GM19025 (cell line): ENCODE data around the gene CA6.
"Not testable (repeated sequence)": the region's sequence is repeated elsewhere in the genome, so short reads cannot be mapped to it uniquely, and the experiment has no call there.

Experiments
- ATAC-seq: cut with Tn5 transposase; IDR thresholded peaks from one replicate; pipeline ENCODE4 v1.9.1; 2021; ENCODE audit warnings: mild to moderate bottlenecking, low read depth, moderate library complexity; ENCODE audit not compliant: unreplicated experiment

Gene CA6

DNA sequence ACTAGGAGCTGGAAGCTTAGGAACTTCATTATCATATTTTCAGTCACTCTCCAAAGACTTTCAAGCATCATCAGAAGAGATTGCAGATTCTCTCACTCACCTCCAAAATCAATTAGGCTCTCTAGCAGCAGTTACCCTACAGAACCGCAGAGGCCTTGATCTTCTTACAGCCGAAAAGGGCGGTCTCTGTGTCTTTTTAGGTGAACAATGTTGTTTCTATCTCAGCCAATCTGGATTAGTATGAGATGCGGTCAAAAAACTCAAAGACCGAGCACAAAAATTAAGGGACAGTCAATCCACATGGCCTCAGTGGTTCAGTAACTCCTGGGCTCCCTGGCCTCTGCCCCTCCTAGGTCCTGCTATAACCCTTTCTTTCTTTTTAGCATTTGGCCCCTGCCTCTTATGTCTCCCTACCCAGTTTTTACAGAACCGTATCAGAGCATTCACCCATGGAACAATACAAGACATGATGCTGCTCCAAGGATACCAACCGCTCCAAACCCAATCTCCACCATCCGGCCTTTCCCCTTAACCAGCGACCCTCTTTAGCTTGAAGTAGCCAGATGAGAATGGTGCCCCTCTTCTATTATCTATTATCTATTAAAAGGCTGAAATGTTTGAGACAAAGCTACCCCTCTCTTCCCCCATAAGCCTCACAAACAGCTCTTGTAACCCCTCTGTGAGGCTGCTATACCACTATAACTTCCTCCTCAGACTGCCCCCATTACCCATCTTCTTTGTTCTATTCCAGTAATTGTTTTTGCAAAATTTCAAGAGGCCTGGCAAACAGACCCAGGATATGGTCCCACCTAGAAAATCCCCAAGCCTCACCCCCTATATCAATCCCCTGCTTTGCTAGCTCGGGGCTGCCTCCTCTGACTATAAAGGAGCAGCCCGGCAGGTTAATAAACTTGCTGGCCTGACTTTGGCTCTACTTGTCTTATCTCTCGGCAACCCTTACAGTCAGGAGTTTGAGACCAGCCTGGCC lies 18.7 kb upstream of the CA6 start:
- no peak for ATAC-seq

DNA sequence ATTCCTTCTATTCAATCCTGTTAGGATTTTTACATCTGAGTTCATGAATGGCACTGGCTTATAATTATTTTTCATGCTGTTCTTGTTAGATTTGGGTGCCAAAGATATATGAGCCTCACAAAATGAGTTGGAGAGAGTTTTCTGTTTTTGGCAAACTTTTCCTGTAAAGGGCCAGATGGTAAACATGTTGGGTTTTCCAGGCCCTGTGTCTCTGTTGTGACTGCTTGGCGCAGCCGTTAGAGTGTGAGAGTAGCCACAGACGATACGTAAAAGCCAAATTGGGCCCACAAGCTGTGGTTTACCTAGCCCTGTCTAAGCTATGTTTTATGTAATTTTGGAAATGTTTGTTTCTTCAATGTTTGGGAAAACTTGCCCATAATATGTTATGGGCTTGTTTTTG lies 15.6 kb upstream of the CA6 start:
- ATAC-seq, result no peak

DNA sequence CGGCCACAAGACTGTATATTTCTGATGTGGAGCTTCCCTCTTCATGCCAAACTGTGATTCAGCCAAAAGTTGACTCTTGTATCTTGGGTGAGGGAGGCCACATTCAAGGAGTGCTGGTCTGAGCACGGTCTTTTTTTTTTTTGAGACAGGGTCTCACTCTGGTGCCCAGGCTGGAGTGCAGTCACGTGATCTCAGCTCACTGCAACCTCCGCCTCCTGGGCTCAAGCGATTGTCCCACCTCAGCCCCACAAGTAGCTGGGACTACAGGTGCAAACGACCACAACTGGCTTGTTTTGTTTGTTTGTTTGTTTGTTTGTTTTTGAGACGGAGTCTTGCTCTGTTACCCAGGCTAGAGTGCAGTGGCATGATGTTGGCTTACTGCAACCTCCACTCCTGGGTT lies 8.6 kb upstream of the CA6 start:
- ATAC-seq, result not testable (repeated sequence)

DNA sequence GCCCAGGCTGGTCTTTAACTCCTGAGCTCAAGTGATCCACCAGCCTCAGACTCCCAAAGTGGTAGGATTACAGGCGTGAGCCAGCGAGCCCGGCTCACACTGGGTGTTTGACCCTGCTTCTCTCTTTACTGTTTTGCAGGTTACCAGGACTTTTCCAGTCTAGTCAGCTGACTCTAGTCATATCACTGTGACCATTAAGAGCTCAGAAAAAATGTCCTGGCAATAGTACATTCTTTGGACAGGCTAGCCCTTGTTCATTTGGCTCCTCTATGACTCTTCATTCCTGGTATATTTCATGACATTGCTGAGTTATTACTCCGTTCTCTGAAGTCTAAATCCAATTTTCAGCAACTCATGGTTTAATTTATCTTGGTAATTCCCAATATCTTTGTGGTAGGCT lies 8.0 kb upstream of the CA6 start:
- ATAC-seq, result no peak

DNA sequence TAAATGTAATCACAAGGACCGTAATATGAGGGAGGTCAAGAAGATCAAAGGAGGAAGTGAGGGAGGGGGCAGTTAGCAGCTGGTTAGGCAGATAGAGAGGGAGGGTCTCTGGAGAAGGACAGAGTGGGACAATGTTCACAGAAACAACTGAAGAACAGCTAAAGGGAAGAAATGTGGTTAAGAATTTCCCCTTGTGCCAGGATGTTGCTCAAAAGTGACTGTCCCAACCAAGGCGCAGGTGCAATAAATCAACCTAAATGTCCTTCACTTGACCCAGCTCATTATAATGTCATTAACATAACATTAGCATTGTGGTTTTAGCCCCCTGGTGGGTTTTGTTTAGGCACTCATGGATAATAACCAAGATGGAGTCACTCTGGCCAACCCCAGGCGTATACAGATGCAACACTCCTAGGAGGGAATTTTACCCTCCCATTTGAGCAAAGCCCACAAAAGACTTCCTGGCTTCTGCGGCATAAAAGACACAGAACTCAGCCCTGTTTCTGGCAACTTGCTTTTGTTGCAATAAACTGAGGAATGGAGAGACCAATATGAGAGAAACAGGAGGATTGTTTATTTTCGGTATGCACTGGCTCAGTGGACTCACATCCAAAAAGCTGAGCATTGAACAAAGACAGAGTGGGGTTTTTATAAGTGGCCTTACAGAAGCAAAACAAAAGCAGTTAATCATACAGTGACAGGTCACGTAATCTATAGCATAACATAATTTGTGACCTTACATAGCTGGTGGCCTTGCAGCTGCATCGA lies 7.3 kb upstream of the CA6 start:
- ATAC-seq, result no peak

DNA sequence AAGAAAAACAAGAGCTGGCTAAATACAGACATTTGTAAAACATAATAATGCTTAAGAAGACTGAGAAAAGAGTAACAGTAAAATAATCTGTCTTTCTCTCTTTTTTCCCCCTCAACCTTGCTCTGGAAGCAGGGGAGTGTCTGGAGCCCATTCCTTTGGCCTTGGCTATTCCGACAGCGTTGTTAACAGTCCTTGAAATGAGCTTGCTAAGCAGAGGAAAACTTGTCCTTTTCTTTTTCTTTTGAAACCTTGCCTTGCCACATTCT lies 6.7 kb upstream of the CA6 start:
- no peak for ATAC-seq

DNA sequence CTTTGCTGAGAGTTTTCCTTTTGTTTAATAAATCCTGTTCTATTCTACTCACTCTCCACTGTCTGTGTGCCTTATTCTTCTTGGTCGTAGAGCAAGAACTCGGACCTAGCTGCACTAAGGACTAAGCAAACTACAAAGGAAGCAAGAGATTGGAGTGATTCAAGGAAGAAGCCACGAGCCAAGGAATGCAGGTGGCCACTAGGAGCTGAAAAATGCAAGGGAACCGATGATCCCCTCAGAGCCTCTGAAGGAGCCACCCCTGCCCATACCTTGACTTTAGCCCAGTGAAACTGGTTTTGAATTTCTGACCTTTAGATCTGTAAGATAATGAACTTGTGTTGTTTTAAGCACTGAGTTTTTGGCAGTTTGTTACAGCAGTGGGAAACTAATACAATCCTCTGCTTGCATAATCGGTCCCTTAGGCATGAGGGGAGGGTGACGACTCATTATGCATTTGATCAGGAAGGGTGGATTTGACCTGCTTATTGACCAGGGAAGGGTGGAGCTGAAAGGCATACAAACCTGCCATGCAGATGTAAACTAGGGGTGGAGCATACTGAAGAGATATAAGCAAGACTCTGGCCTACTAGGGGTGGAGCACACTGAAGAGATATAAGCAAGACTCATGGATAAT lies 6.2 kb upstream of the CA6 start:
- ATAC-seq, result no peak

DNA sequence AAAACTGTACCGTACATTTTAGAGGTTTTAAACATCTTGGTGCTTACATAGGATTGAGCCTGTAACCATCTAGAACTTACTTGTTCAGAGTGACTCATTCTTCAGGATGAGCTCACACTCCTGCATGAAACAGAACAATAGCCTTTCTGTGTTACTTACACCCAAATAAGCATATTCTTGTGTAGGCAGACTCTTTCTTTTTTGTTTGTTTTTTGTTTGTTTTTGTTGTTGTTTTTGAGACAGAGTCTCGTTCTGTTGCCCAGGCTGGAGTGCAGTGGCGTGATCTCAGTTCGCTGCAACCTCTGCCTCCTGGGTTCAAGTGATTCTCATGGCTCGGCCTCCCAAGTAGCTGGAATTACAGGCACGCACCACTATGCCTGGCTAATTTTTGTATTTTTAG lies 3.8 kb upstream of the CA6 start:
- ATAC-seq, result no peak

DNA sequence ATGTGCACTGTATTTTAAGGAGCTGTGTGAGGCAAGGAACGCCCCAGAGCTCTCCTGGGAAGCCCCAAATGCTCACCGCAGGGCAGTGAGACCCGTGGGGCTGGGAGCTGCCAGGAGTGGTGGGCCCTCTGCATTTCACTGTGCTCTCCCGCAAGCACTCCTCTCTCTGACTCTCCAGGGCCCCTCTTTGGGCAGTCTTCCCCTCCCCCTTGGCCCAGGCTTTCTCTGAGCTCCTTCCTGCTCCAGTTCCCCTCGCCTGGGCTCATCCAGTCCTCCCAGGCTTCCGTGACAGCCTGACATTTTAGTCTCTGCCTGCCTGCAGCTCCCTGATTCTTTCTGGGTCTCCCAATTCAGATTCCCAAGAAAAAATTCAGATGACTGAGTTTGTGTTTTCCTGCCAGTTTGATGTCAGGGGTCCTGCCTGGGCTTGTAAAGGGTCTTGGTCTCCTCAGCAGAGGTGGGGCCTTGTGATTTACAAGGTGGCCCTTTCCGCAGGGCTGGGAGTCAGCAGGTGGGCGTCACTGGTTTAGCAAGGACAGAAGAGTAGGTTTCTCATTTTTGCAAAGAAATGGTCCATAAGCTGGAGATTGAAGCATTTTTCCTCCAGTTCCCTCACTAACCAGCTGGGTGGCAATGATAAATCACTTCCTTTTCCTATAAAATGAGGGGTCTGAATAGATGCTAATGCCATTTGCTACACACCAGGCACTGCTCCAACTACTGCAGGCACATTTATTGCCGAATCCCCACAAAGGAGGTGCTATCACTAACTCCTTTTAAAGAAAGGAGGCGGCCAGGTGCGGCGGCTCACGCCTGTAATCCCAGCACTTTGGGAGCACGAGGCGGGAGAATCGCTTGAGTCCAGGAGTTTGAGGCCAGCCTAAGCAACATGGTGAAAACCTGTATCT lies 1.9 kb upstream of the CA6 start:
- no peak for ATAC-seq

DNA sequence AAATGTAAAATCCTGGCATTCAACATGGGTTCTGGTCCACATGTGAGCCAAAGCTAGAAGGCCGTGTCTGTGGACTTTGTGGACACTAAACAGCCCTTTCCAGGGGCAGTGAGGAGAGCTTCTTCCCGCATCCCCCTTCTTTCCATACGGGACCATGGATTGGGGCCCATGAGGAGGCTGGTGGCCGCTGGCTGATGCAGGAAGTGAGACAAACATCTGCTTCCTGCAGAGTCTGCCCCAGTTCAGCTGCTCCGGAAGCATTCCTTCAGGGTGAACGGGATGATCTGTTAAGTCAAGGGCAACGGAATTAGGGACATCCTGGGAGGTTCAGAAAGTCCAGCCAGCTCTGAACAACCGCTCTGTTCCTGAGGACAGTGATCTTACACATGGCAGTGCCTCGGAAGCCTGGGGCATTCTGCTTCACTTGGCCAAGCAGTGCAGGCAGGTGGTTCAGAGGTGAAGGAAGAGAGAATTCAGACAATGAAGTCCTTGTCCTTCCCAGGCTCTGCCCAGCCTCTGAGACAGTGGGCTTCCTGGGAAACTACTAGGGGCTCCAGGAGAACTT lies 1.5 kb downstream of the CA6 start:
- ATAC-seq, result no peak

DNA sequence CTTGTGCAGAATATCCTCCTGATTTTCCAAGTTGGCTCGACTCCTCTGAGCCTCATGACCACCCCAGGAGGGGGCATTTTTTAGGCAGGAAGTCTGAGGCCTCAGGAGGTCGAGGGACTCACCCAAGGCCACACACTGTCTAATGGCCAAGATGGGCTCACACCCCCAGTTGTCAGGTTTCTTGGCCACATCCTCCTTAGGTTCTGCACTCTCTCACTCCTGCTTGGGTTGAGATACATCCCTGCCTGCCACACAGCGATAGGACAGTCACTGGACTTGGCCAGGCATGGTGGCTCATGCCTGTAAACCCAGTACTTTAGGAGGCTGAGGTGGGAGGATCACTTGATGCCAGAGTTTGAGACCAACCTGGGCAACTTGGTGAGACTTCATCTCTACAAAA lies 4.6 kb downstream of the CA6 start:
- no peak for ATAC-seq

DNA sequence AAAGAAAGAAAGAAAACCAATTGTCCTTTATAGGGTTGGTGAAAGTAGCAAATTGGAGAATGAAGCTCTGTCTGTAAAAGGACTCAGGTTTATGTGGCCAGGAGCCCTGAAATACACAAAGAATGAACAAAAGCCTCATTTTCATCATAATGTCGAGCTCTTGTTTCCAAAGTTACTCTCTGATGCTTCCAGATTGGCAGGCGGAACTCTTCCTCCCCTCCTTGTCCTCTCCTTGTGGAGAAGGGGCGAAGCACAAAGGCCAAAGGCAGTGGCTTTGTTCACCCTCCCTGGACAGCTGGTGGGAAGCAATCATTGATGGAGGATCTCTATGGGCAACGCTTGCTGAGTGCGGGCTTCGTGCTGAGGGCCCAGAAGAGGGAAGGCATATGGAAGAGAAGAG lies 5.6 kb downstream of the CA6 start:
- ATAC-seq, result no peak

DNA sequence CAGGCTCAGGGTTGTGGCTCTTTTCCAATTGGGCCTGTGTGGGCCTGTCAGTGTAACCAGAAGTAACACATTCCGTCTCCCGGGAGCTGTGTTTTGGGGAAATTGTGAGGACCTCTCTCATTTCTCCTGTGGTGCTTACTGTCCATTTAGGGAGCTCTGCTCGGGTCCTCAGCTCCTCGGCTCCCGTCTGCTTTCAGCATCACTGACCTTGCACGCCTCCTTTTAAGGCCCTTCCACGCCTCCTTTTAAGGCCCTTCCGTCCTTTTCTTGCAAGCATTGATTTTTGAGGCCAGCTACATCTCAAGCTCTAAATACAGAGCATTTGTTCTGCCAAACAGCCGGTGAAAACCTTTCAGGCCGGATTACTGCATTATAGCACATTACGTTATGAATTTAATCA lies 9.7 kb downstream of the CA6 start:
- no peak for ATAC-seq

DNA sequence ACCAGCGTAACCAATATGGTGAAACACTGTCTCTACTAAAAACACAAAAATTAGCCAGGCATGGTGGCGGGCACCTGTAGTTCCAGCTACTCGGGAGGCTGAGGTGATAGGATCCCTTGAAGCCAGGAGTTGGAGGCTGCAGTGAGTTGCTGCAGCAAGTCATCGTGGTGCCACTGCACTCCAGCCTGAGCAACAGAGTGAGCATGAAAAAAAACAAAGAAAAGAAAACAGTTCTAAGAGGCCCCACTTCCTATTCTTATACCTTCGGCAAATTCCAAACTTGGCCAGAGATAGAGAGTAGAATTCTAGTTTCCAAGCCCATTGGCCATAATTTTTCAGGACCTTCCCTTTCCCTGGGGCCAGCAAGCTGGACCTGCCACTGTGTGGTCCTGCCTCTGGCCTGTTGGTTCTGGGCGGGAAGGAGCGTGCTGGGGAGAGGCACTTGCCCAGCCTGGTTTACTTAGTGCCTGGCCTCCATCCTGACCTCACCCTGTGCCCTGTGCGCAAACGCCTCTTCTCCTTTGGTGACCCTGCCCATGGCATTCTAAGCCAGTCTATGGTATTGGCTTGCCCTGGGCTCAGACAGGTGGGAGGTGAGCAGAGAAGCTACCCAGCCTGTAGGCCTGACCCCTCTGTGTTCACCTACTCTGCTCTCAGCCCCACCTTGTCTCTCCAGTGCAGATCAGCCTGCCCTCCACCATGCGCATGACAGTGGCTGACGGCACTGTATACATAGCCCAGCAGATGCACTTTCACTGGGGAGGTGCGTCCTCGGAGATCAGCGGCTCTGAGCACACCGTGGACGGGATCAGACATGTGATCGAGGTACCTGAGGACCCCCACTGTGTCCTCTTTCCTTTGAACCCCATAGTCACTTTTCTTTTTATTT lies 11.0 kb downstream of the CA6 start:
- no peak for ATAC-seq

DNA sequence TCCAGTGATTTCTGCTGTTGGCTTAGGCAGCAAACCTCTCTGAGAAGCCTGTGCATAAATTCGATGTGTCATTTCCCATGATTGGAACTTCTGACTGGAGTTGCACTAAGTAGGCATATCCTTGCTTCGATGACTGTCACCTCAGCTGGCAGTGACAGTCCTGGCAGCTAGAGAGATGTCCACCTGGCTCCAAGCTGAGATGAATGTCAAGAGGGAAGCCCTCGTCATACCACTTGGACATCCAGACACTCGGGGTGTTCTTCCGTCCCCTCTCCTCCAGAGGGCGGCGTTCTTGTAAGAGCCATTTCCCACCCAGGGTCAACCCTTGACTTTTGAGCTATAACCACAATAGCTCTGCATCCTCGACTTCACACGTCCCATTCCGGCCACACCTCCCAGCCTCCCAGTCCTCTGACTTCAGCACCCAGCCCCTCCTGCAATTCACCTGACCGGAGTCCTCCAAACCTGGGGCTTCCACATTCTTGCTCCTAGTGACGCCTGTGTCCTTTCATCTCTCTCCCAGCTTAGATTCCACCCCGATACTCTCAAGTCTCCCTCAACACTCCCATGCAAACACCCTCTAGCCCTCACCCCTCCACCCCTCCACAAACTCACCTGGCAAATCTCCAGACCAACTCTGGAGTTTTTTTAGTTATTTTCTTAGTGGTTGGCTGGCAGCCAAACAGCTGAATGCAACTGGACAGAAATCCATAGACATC lies 17.3 kb downstream of the CA6 start:
- no peak for ATAC-seq

DNA sequence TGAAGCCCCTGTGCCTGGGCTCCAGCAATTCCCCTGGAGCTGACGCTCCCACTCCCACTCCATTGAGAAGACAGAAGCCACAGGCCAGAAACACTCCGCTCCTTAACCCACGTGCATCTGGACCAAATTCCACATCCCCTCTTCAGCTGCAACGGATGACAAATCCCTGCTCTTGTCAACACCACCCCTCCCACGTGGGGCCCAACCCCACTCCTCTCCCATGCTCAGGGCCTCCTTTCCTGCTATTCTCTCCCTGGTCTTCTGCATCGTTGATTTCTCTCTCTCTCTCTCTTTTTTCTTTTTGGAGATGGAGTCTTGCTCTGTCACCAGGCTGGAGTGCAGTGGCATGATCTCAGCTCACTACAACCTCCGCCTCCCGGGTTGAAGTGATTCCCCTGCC lies 18.3 kb downstream of the CA6 start:
- no peak for ATAC-seq

DNA sequence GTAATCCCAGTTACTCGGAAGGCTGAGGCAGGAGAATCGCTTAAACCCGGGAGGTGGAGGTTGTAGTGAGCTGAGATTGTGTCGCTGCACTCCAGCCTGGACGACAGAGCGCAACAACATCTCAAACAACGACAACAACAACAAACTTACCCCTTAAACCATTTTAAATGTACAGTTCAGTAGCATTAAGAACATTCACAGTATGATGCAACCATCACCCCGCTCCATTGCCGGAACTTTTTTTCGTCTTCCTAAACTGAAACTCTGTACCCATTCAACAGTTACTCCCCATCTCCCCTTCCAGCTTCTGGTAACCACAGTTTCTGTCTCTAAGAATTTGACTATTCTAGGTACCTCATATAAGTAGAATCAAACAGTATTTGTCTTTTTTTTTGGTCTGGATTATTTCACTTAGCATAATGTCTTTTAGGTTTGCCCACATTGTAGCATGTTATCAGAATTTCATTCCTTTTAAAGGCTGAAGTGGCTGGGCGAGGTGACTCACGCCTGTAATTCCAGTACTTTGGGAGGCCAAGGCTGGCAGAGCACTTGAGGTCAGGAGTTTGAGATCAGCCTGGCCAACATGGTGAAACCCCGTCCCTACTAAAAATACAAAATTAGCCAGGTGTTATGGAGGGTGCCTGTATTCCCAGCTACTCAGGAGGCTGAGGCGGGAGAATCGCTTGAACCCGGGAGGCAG lies 19.6 kb downstream of the CA6 start:
- no peak for ATAC-seq

DNA sequence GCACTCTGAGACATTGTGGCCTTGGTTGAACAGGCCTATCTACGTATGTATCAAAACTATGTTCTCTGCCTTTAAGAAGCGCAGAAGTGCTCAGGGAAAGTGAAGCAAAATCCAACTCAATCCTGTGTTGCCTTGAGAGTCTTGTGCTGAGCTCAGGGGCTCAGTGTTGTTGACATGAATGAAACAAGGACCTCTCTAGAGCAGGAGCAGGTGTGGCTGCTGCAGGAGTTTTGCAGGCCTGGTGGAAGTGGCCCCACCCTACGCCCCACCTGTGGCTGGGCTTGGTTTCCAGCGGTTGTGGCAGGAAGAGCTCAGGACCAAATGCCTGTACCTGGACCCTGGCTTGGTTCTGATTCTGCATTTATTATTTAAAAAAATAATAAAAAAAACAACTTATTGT lies 20.9 kb downstream of the CA6 start:
- no peak for ATAC-seq
